GM18507 (cell line): ENCODE results near the gene RHEB.

Experiments used
- DNase-seq: peaks from one replicate; pipeline ENCODE4 v3.0.0; 2011; ENCODE audit warnings: low read depth; ENCODE audit not compliant: insufficient read length; ENCODE audit errors: extremely low spot score
- FAIRE-seq: peaks from 2 replicates; lab custom pipeline; 2011; peaks lifted over from hg19 to GRCh38; lab: Jason Lieb, UNC

RHEB gene

DNA sequence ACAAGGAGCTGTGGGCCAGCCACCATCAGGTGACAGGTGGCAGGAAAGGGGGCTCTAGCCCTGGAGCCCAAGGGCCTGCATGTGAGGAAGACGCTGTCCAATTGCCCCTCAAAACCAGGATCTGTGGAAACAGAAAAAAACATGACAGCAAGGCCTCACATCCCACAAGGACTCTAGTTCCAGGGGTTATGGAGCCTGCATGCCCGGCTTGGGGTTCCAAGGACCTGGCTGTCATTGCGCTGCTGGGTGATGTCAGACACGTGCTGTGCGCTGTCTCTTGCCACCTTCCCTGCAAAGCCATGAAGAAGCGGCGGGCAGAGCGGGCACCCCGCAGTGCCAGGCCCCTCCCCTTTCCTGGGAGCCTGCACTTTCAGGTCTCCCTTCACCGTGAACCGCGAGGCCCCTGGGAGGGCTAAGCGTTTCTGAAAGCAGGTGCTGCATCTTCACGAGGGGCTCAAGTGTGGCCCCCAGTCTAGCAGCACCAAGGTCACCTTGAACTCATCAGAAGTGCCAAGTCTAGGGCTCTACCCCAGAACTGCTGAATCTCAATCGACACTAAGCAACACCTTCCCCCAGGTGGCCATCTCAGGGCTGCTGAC lies 64.7 kb downstream of the RHEB start:
- DNase-seq (no peak), FAIRE-seq (no peak)

DNA sequence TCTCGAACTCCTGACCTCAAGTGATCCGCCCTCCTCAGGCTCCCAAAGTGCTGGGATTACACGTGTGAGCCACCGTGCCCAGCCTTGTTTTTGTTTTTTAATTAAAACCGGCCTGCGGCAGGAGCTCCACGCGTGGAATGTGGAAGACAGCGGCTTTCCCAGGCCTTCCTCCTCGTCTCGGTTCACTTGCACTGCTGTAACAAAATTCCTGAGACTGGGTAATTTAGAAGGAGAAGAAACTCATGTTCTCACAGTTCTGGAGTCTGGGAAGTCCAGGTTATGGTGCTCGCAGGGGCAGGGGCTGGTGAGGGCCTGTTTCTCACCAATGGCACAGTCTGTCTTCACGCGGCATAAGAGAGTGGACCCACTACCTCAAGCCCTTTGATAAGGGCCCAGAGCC lies 65.4 kb downstream of the RHEB start:
- FAIRE-seq, result no peak
- no peak for DNase-seq

DNA sequence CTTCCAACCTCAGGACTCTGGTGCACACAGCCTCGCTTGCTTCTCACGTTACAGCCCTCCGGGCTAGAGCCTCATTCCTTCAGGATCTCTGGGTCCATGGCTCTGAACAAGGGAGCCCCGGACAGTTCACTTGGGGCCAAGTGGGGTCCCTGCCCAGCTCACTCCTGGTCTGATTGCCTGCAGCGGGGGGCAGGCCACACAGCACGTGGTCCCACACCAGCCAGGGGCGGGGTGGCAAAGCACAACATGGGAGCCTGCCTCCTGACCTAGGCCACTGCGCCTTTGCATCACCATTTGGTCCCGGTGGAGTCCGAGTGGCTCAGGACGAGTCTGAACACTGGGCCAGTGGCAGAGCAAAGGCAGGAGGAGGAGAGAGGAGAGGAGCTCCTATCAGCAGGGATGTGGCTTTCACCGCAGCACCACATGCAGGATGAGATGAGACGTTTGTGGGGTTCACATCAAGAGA lies 66.3 kb downstream of the RHEB start:
- DNase-seq, result no peak
- no peak for FAIRE-seq

DNA sequence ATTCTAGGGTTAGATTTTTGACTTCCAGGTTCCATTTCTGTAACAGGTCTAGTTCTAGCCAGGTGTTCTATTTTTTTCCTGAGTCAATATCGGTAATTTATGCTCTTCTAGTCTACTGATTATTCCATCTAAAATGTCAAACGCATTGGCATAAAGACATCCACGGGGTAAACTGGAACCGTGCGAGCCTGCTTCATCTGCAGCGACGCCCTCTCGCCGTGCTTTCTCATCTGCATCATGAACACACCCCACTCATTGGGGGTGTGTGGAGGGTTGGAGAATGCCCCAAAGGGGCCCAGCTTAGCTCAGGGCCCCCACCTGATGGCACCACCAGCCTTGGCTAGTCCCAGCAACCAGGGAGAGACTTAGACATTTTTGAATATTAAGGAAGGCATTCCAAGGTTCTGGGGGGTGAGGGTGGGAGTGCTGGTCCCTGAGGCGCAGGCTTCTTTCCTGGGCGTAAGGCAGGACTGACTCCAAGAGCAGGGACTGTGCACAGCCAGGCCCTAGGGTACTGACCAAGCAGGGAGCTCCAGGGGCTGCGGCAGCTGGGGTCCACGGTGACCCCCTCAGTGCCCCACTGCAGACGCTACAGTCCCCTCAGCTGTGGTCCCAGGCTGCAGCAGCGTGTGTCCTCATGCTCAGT lies 66.9 kb downstream of the RHEB start:
- FAIRE-seq, result no peak
- DNase-seq, result no peak

DNA sequence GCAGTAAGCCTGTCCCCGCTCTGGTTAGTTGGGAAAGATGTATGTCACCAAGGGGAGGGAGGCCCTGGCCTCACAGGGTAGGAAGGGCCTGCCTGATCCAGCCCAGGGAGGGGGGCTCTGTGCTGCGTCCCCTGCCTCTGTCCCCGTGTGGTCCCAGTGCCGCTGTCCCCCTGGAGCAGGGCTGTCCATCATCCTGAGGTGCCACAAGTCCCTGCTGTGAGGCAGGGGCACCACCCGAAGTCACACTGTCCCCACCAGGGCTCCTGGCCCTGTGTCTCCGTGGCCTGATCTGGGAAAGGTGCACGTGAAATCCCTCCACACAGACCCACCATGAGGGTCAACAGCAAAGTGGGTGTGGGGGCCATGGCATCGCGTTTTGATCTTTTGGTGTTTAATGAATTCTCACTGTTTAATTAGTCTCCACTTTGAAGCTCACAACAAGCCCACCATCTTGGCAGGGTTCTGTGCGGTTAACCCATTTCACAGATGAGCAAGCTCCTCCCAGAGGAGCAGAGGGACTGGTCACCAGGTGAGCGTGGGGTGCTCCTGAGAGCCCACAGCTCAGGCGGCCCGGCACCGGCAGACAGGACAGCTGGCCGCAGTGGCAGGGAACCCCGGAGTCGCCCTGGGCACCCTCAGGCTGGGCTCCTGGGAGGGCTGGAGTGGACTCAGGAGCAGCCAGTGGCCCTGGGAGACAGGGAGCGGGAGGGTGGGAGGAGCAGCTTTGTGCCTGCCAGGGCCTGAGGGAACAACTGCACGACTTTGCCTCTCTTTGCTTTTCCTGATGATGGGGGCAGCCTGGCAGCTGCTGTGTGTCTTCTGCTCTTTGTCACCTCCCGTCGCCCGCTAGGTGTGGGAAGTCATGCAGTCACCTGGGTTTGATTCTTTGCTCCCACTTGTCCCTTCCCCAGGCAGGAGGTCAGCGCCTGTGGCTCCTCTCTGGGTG lies 67.8 kb downstream of the RHEB start:
- FAIRE-seq (no peak), DNase-seq (no peak)

- FAIRE-seq, result no peak
- no peak for DNase-seq
These were observed 68.5 kb downstream of the RHEB start for GRCh38 chr7:151451156-151451555.

DNA sequence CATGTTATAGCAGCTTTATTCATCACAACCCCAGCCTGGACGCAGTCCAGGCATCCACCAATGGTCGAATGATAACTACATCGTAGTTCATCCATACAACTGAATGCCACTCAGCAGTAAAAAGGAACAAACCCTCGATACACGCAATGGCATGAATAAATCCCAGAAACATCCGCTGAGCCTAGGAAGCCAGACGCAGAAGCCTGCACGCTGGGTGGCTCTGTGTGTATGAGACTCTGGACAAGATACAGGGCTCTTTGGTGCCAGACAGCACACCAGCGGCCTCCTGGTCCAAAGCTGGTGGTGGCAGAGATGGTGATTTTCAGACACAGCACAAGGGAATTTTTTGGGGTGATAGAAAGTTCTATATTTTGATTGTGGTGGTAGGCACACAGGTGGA lies 69.7 kb downstream of the RHEB start:
- DNase-seq, result no peak
- FAIRE-seq, result no peak

DNA sequence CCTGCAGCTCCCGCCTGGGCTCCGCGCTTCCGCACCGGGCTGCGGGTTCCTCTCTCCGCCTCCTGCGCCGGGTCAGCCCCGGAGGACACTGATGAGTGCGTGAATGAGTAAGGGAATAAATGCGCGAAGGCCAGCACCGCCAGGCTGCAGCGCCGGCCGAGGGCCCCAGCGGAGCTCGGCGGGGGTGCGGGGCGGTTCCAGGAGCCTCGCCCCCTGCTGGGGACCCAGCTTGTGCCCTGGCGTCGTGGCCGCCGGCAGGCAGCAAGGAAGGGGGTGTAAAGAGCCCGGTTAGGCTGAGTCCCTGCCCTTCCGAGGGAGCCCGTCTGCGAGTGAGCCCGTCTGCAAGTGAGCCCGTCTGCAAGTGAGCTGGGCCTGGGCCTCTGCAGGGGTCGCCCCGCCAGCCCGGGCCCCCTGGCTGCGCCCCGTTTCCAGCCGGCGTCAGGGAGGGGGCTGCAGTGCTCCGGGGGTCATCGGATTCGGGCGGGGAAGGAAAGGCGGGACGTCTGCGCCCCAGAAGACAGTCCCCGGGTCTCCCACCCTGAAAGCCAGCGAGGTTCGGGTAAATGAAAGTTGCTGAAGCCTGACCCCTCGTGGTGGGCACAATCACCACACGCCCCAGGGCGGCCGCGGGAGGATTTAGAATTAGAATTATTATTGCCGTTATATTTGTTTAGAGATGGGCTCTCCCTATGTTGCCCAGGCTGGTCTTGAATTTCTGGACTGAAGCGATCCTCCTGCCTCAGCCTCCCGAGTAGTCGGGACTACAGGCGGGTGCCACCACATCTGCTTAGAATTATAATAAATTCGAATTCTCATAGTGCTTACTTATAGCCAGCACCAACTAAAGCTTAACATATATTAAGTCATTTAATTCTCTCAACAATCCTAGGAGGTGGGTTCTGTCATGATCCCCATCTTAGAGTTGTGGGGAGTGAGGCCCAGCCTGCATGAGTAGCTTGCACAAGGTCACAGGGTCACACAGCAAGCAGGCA lies 71.1 kb downstream of the RHEB start:
- DNase-seq (peak; percentile 73), FAIRE-seq (peak; percentile 46)

GRCh38 chr7:151447901-151448260 lies 71.8 kb downstream of the RHEB start:
- FAIRE-seq, result no peak
- DNase-seq, result no peak

- DNase-seq (no peak), FAIRE-seq (no peak)
These were observed 72.4 kb downstream of the RHEB start for GRCh38 chr7:151447312-151447711.

DNA sequence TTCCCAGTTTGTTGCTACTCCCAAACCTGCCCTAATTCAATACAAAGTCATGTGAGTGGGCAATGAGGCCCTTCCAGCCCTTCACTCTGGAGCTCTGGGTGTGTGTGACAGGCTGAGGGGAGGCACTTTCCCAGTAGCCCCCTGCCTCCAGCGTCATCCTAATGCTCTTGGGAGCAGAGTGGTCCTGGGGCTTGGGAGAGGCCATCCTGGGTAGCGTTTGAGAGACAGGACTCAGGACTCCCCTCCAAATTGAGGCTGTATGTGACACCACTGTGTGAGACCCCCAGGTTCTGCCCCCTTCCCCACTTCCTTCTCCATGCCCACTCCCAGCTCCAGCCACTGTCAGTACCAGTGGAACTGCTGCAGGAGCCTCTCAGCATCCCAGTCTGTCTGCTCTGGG lies 73.3 kb downstream of the RHEB start:
- DNase-seq (no peak), FAIRE-seq (no peak)

DNA sequence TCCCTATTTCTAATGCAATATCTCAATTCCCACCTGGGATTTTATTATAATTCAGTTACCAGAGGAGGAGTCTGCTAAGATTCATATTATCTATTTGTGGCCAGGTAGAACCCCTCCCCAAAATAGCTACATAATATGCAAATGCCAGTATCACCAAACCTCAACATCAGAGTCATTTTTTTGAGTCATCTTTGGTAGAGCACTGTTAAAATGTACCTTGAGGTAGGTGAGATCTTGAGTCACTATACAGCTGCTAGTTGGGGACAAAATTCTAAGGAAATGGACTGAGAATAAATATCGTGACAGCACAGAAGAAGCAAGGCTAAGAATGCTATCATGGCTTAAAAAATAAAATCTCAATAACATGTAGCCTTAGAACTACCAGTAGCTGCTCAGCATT lies 75.1 kb downstream of the RHEB start:
- DNase-seq (no peak), FAIRE-seq (no peak)

DNA sequence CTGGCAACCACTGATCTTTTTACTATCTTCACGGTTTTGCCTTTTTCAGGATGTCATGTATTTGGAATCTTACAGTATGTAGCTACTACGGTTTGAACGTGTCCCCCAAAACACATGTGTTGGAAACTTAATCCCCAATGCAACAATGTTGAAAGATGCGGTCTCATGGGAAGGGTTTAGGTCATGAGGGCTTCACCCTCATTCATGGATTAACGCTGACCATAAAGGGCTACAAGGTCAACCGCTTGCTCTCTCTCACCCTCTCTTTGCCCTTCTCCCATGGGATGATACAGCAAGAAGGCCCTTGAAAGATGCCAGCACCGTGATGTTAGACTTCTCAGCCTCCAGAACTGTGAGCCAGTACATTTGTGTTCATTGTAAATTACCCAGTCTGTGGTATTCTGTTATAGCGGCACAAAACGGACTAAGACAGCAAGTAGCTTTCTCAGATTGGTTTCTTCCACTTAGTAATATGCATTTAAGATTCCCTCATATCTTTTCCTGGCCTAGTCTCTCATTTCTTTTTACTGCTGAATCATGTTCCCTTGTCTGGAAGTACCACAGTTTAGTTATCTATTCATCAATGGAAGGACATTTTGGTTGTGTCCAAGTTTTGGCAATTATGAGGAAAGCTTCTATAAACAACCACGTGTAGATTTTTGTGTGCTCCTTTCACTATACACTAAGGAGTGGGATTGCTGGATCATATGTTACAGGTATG lies 76.8 kb downstream of the RHEB start:
- no peak for DNase-seq
- no peak for FAIRE-seq

- DNase-seq (no peak), FAIRE-seq (no peak)
These were observed 78.8 kb downstream of the RHEB start for GRCh38 chr7:151440799-151441445.

GRCh38 chr7:151439855-151440798 lies 79.6 kb downstream of the RHEB start, which contains the start of gene CRYGN:
CRYGN (minus strand) TSS chr7:151440141; CDS start chr7:151439917, 224 bp downstream.
- FAIRE-seq (no peak), DNase-seq (no peak)

DNA sequence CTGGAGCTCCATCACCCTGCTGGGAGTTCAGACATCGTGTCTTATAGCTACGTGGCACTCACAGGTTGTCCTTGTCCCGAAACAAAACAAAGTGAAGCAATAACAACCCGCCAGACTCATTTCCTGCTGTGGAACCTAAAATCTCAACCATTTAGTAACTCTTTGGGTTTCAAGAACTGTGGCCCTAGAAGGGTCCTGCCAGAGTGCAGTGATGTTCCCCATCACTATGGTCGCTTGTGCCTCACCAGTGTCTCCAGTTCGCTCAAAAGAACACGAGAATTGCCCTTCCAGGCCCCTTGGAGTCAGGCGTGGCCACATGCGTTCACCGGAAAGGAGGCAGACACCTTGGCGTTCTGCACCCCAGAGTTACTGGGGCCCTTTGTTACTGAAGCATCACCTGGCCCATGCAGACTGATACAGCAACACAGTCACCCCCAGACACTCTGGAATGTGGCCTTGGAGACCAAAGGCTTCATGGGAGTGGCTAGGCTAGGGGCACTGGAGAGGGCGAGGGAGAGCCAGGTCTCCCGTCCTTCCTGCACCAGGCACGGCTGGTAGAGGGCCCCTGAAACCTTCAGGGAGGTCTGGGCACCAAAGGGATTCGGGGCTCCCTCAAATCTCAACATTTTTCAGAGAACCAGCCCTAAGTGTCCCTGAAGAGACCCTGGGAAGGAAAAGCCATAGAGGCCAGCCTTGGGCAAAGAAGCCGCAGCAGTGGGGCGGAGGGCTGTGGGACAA lies 80.7 kb downstream of the RHEB start:
- FAIRE-seq, result no peak
- DNase-seq, result no peak
